Gastroesophageal sphincter (tissue), 4 donors: ENCODE results near the gene CPNE5. TPM values are rescaled to one million over a fixed set of nuclear protein-coding genes. Genes with fewer than 3 reads are reported as not detected.

Experiments
- ATAC-seq: fragments of 150-250 bp; one replicate; pipeline ENCODE4 v1.9.1; 2016; ENCODE audit warnings: mild to moderate bottlenecking, moderate library complexity
- H3K27ac ChIP-seq, 4 donors: fragments of 200-600 bp; sonication (generic) in 3 of 4; 1 replicate in 3 of 4; 2 replicates in 1 of 4; pipeline ENCODE4 v1.5.1; 2016 to 2019
- H3K27me3 ChIP-seq: fragments of 200-600 bp; sonication (generic); one replicate; pipeline ENCODE4 v1.5.1; 2019
- H3K36me3 ChIP-seq, 2 donors: fragments of 200-600 bp; sonication (generic); one replicate each; pipeline ENCODE4 v1.5.1; 2019; ENCODE audit warnings: control low read depth in 1 of 2
- H3K4me1 ChIP-seq, 3 donors: fragments of 200-600 bp; sonication (generic); 1 replicate in 2 of 3; 2 replicates in 1 of 3; pipeline ENCODE4 v1.5.1; 2016 to 2019; ENCODE audit warnings: control low read depth in 2 of 3
- H3K4me3 ChIP-seq, 2 donors: fragments of 200-600 bp; sonication (generic); one replicate each; pipeline ENCODE4 v1.5.1; 2019; ENCODE audit warnings: mild to moderate bottlenecking in 1 of 2, moderate library complexity in 1 of 2
- H3K9me3 ChIP-seq, 3 donors: fragments of 200-600 bp; sonication (generic); one replicate each; pipeline ENCODE4 v1.5.1; 2017 to 2019; ENCODE audit warnings: control low read depth in 2 of 3
- EP300 ChIP-seq: sonication (generic); formaldehyde crosslinking; IDR thresholded peaks from one replicate; pipeline ENCODE4 v1.6.1; 2017; ENCODE audit warnings: antibody characterized with exemption, mild to moderate bottlenecking
- POLR2A ChIP-seq, 2 donors: fragments of 450-650 bp; IDR thresholded peaks; one replicate each; pipeline ENCODE4 v1.6.1; 2017; ENCODE audit warnings: antibody characterized with exemption in 2 of 2, mild to moderate bottlenecking in 2 of 2, moderate library complexity in 1 of 2
- POLR2AphosphoS5 ChIP-seq: sonication (generic); formaldehyde crosslinking; IDR thresholded peaks from one replicate; pipeline ENCODE4 v1.6.1; 2017; ENCODE audit warnings: antibody characterized with exemption
- WGBS, 2 donors: methylation state at CpG; one replicate each; pipeline ENCODE4 v1.1.5; 2018; ENCODE audit warnings: low coverage in 1 of 2; 5-methylcytosine and 5-hydroxymethylcytosine counted together
- total RNA-seq, 4 donors: library from RNA; depleted of rRNA; stranded (reverse); fragments of >200 nt; gene quantifications; one replicate each; pipeline ENCODE4 v1.1.0, GENCODE V29; 2016
- TF ChIP-seq, protein P1 (sequence below), 4 experiments: fragments of 200-600 bp in 2 of 4; fragments of 450-650 bp in 2 of 4; sonication (generic) in 1 of 4; IDR thresholded peaks; one replicate each; pipeline ENCODE4 v1.5.1; 2017 to 2019; ENCODE audit warnings: antibody characterized with exemption in 4 of 4, mild to moderate bottlenecking in 2 of 4, moderate library complexity in 2 of 4

CPNE5 gene
- total RNA-seq, 4 donors from 2014 or later: 0.42 to 2.3 (median 1.5) TPM

DNA sequence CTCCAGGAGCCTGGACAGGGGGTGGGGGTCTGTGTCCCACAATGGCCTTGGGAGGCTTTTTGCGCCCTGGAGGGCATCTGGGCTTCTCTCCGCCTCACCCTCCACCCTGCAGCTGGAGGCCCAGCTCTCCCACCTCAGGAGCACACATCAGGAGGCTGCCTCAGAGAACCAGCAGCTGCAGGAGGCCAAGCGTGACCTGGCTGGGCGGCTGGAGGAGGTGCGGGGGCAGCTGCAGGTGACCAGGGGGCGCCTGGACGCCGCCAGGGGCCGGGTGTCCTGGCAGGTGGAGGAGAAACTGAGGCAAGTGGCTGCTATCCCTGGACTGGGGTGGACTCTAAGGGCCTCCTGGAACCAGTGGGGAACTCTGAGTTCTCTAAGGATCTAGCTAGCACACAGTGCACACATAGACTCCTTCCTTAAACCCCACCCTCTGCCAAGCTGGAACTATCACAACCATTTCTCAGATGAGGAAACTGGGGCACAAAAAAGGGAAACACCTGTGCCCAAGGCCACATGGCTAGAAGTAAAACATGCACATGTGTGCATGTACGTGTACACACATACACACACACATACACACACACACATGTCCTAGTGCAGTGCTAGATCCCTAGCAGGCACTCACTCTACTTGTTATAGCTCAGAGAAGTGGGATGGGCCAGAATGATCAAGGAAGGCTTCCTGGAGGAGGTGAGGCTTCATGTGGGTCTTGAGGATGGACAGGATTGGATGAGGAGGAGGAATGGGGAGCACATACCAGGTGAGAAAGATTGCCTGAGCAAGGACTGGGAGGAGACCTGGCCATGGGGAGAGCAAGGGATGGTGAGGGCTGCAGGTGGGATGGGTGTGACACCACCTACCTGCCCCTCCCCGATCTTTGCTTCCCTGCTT, 118.7 kb downstream of the CPNE5 start:
- no peaks in the 10 kb centered on the region for H3K27me3 ChIP-seq
- H3K36me3 ChIP-seq: no peaks in the 10 kb centered on the region
- ATAC-seq: no peak
- no peak overlapping the region for H3K4me3 ChIP-seq
- no peaks in the 10 kb centered on the region for H3K9me3 ChIP-seq
- no peaks in the 10 kb centered on the region for H3K4me1 ChIP-seq
- H3K27ac ChIP-seq: no peak overlapping the region
- WGBS, 2 donors: 100% methylated on average over 1 of the region's 11 CpGs; no CpG with 5 or more reads in 1 of the 2 donors
- TF ChIP-seq POLR2AphosphoS5 (no peak), POLR2A (IDR thresholded peaks at IDR 0.05) (no peak), EP300 (no peak)
- TF ChIP-seq, protein P1, sequence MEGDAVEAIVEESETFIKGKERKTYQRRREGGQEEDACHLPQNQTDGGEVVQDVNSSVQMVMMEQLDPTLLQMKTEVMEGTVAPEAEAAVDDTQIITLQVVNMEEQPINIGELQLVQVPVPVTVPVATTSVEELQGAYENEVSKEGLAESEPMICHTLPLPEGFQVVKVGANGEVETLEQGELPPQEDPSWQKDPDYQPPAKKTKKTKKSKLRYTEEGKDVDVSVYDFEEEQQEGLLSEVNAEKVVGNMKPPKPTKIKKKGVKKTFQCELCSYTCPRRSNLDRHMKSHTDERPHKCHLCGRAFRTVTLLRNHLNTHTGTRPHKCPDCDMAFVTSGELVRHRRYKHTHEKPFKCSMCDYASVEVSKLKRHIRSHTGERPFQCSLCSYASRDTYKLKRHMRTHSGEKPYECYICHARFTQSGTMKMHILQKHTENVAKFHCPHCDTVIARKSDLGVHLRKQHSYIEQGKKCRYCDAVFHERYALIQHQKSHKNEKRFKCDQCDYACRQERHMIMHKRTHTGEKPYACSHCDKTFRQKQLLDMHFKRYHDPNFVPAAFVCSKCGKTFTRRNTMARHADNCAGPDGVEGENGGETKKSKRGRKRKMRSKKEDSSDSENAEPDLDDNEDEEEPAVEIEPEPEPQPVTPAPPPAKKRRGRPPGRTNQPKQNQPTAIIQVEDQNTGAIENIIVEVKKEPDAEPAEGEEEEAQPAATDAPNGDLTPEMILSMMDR (IDR thresholded peaks at IDR 0.05): no peak

DNA sequence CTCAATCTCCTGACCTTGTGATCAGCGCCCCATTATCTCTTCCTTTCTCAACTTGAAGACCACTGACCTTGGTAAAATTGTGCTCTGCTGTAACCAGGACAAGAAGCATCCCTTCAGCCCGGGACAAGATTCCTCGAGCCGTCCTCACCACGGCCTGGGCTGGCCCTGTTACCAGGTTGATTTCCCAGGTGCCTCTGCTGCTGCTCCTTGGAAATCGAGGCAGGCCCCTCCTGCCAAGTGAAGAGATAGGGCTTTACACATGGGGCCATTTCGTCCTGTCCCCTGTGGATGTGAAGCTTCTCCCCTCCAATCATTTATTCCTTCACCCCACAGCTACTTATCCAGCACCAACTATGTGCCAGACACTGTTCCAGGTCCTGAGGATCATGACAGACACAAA, 120.1 kb downstream of the CPNE5 start:
- WGBS, 2 donors: 80% methylated on average over 3 of the region's 7 CpGs; no CpG with 5 or more reads in 1 of the 2 donors
- Histone ChIP-seq H3K4me1 (no peaks in the 10 kb centered on the region), H3K27me3 (no peaks in the 10 kb centered on the region), H3K9me3 (no peaks in the 10 kb centered on the region), H3K4me3 (no peak overlapping the region), H3K36me3 (no peaks in the 10 kb centered on the region), H3K27ac (no peak overlapping the region)
- ATAC-seq: no peak
- TF ChIP-seq, protein P1 (IDR thresholded peaks at IDR 0.05): no peak
- TF ChIP-seq EP300: no peak
- no peak for TF ChIP-seq POLR2A (IDR thresholded peaks at IDR 0.05)
- TF ChIP-seq POLR2AphosphoS5: no peak

- TF ChIP-seq EP300: no peak
- no peak for TF ChIP-seq POLR2A (IDR thresholded peaks at IDR 0.05)
- Histone ChIP-seq H3K4me1 (no peaks in the 10 kb centered on the region), H3K9me3 (no peaks in the 10 kb centered on the region), H3K27ac (no peak overlapping the region), H3K27me3 (no peaks in the 10 kb centered on the region), H3K4me3 (no peak overlapping the region), H3K36me3 (no peaks in the 10 kb centered on the region)
- no CpG with 5 or more reads among the region's 5 CpGs for WGBS, 2 donors
- ATAC-seq: no peak
Measured at GRCh38 chr6:36718560-36718959, 120.7 kb downstream of the CPNE5 start.

DNA sequence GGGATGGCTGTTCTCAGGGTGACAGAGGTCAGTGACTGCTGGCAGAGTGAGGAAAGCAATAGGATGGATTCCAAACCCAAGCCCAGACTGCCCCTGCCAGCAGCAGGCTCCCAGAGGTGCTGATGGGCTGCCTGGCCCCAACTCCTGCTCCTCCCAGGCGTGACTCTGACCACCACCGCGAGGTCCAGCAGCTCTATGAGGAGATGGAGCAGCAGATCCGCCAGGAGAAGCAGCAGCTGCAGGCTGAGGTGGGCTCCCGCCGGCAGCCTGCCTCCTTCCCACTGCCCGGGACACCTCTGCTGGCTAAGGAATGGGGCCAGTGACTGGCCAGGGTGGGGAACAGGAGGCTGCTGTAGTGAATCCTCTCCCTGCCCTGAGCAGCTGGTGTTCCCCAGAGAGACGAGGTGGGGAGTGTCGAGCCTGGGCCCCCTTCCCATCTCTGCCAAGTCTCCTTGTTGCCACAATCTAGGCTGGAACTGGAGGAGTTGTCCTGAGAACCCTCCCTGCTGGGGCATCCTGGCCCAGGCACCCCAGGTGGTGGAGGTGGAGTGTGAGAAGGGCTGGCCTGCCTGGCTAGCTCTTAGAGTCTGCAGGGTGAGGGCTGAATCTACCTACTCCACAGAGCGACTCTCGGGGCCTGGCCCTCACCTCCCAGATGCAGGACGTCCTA, 121.2 kb downstream of the CPNE5 start:
- Histone ChIP-seq H3K9me3 (no peaks in the 10 kb centered on the region), H3K27ac (no peak overlapping the region), H3K4me3 (no peak overlapping the region), H3K27me3 (no peaks in the 10 kb centered on the region), H3K4me1 (no peaks in the 10 kb centered on the region), H3K36me3 (no peaks in the 10 kb centered on the region)
- no peak for TF ChIP-seq EP300
- no peak for TF ChIP-seq POLR2AphosphoS5
- TF ChIP-seq POLR2A (IDR thresholded peaks at IDR 0.05): no peak
- TF ChIP-seq, protein P1 (IDR thresholded peaks at IDR 0.05): no peak
- ATAC-seq: no peak
- no CpG with 5 or more reads among the region's 12 CpGs for WGBS, 2 donors

DNA sequence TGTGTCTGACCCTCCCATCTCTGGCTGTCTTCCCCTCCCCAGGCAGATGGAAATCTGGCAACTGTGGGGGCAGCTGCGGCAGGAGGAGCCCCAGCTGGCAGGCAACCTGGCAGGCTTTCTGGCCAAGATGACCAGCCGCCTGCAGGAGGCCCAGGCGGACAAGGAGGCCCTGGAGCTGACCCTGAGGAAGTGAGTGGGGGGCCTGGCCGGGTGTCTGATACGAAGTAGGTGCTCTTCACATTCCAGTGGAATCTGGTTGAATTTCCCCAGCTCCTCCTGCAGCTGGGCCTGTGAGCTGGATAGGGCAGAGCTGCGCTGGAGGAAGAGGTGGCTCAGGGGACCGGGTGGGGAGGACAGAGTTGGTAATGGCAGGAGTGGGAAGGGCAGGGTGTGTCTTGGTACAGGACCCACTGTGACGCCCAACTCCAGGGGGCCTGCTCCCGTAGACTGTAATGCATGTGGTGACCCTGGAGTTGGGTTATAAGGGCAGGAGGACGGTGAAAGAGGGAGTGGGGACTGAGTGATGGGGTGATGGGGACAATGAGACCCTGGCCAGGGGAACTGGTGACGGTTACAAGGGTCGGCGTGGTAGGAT, 121.9 kb downstream of the CPNE5 start:
- H3K36me3 ChIP-seq: no peaks in the 10 kb centered on the region
- H3K27ac ChIP-seq: no peak overlapping the region
- WGBS, 2 donors: 61 to 64% methylated on average over 3 to 7 of the region's 13 CpGs
- no peak for TF ChIP-seq EP300
- TF ChIP-seq POLR2A (IDR thresholded peaks at IDR 0.05): no peak
- TF ChIP-seq, protein P1 (IDR thresholded peaks at IDR 0.05): no peak
- TF ChIP-seq POLR2AphosphoS5: no peak
- no peaks in the 10 kb centered on the region for H3K9me3 ChIP-seq
- H3K4me3 ChIP-seq: no peak overlapping the region
- H3K4me1 ChIP-seq: no peaks in the 10 kb centered on the region
- ATAC-seq: no peak
- H3K27me3 ChIP-seq: no peaks in the 10 kb centered on the region
